Measurements from ENCODE around the gene RIMBP2.

Gene RIMBP2

GRCh38 chr12:130440411-130441080 is 275.6 kb downstream of the RIMBP2 start:
- no peak overlapping the region for H3K4me3 ChIP-seq (replicated peaks; ENCODE audit: insufficient read depth, low read length)
- H3K27me3 ChIP-seq (ENCODE audit: insufficient read depth, poor library complexity, severe bottlenecking), result no peaks in the 10 kb centered on the region
- TF ChIP-seq CTCF (IDR thresholded peaks at IDR 0.05; ENCODE audit: insufficient read depth, low read length) (no peak), POLR2AphosphoS5 (IDR thresholded peaks at IDR 0.05; ENCODE audit: low read depth) (no peak), SPI1 (IDR thresholded peaks at IDR 0.05; ENCODE audit: borderline replicate concordance, low read depth) (no peak), GABPA (IDR thresholded peaks at IDR 0.05; ENCODE audit: low read depth) (no peak)
- TF ChIP-seq, protein P1, sequence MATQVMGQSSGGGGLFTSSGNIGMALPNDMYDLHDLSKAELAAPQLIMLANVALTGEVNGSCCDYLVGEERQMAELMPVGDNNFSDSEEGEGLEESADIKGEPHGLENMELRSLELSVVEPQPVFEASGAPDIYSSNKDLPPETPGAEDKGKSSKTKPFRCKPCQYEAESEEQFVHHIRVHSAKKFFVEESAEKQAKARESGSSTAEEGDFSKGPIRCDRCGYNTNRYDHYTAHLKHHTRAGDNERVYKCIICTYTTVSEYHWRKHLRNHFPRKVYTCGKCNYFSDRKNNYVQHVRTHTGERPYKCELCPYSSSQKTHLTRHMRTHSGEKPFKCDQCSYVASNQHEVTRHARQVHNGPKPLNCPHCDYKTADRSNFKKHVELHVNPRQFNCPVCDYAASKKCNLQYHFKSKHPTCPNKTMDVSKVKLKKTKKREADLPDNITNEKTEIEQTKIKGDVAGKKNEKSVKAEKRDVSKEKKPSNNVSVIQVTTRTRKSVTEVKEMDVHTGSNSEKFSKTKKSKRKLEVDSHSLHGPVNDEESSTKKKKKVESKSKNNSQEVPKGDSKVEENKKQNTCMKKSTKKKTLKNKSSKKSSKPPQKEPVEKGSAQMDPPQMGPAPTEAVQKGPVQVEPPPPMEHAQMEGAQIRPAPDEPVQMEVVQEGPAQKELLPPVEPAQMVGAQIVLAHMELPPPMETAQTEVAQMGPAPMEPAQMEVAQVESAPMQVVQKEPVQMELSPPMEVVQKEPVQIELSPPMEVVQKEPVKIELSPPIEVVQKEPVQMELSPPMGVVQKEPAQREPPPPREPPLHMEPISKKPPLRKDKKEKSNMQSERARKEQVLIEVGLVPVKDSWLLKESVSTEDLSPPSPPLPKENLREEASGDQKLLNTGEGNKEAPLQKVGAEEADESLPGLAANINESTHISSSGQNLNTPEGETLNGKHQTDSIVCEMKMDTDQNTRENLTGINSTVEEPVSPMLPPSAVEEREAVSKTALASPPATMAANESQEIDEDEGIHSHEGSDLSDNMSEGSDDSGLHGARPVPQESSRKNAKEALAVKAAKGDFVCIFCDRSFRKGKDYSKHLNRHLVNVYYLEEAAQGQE (IDR thresholded peaks at IDR 0.05; ENCODE audit: insufficient replicate concordance, low read depth), result no peak
- no peak for DNase-seq (ENCODE audit: low read depth in 1 of 2, low spot score in 1 of 2)
- no peak overlapping the region for H3K27ac ChIP-seq (replicated peaks)

DNA sequence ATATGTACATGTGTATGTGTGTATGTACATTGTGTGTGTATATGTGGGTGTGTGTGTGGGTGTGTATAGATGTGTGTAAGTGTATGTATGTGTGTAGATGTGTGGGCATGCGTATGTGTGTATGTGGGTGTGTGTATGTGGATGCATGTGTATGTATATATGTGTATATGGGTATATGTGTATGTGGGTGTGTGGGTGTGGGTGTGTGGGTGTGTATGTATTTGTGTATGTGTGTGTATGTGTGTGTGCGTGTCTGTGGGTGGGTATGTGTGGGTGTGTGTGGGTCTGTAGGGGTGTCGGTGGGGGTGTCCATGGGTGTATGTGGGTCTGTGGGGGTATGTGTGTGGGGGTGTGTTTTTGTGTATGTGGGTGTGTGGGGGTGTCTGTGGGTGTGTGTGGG is 276.8 kb downstream of the RIMBP2 start:
- no peaks in the 10 kb centered on the region for H3K27me3 ChIP-seq (ENCODE audit: insufficient read depth, poor library complexity, severe bottlenecking)

DNA sequence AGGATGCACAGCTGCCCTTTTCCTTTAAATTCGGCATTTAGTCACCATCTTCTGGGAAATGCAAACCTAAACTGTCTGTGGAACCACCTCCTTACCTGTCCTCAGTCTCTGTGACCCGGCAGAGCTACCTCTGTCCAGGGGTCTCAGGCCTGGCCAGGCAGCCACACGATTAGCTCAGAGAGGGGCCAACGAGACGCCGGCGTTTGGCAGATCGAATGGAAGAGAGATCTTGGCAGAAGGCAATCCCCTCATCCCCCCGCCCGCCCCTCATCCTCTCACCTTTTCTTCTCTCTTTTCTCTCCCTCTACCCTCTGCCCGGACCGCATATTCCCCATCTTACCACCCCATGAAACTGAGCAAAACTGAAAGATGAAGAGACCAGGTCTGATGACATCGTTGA is 277.4 kb downstream of the RIMBP2 start:
- Histone ChIP-seq H3K27me3 (ENCODE audit: insufficient read depth, poor library complexity, severe bottlenecking) (no peaks in the 10 kb centered on the region), H3K4me3 (replicated peaks; ENCODE audit: insufficient read depth, low read length) (no peak overlapping the region), H3K27ac (replicated peaks) (no peak overlapping the region)
- DNase-seq (ENCODE audit: low read depth in 1 of 2, low spot score in 1 of 2), result no peak
- TF ChIP-seq CTCF (IDR thresholded peaks at IDR 0.05; ENCODE audit: insufficient read depth, low read length) (no peak), GABPA (IDR thresholded peaks at IDR 0.05; ENCODE audit: low read depth) (no peak), POLR2AphosphoS5 (IDR thresholded peaks at IDR 0.05; ENCODE audit: low read depth) (no peak), SPI1 (IDR thresholded peaks at IDR 0.05; ENCODE audit: borderline replicate concordance, low read depth) (no peak)
- TF ChIP-seq, protein P1 (IDR thresholded peaks at IDR 0.05; ENCODE audit: insufficient replicate concordance, low read depth), result no peak

More for the DNA sequence above, 276.8 kb downstream of the RIMBP2 start:
- no peak overlapping the region for H3K27ac ChIP-seq (replicated peaks)
- no peak for DNase-seq (ENCODE audit: low read depth in 1 of 2, low spot score in 1 of 2)
- H3K4me3 ChIP-seq (replicated peaks; ENCODE audit: insufficient read depth, low read length), result no peak overlapping the region
- TF ChIP-seq GABPA (IDR thresholded peaks at IDR 0.05; ENCODE audit: low read depth) (no peak), POLR2AphosphoS5 (IDR thresholded peaks at IDR 0.05; ENCODE audit: low read depth) (no peak), SPI1 (IDR thresholded peaks at IDR 0.05; ENCODE audit: borderline replicate concordance, low read depth) (no peak), CTCF (IDR thresholded peaks at IDR 0.05; ENCODE audit: insufficient read depth, low read length) (no peak)
- TF ChIP-seq, protein P1 (IDR thresholded peaks at IDR 0.05; ENCODE audit: insufficient replicate concordance, low read depth), result no peak

Data from HL-60 (cell line).